IMR-90 (cell line): ENCODE measurements around the gene WDR43. TPM values are rescaled to one million over a fixed set of nuclear protein-coding genes. Genes with fewer than 3 reads are reported as not detected.

Source experiments
- ATAC-seq: fragments of 200-7000 bp; cut with Tn5 transposase; 2 replicates; pipeline ENCODE4 v1.9.1; 2020; ENCODE audit warnings: low read depth, mild to moderate bottlenecking, moderate library complexity
- BruUV-seq: library from RNA; stranded (reverse); fragments of 400-500 nt; replicated peaks from 2 replicates; lab custom pipeline; 2021; lab: Mats Ljungman, UMichigan
- CTCF ChIA-PET: fragments of 300-600 bp; formaldehyde crosslinking; extraction: SDS; loops from one replicate; lab custom pipeline; 2021; ENCODE audit warnings: antibody characterized with exemption; lab: Yijun Ruan, JAX
- POLR2A ChIA-PET: fragments of 300-600 bp; sonication (Branson Sonifier 250); formaldehyde crosslinking; loops from one replicate; lab custom pipeline; 2022; ENCODE audit warnings: antibody characterized with exemption; ENCODE audit not compliant: unreplicated experiment; lab: Charles Lee
- DNase-seq: peaks from one replicate; pipeline ENCODE4 v3.0.0; 2013
- H2AFZ ChIP-seq: replicated peaks from 2 replicates; pipeline ENCODE3; 2013; ENCODE audit warnings: low read length, mild to moderate bottlenecking; ENCODE audit not compliant: poor library complexity
- H2AK5ac ChIP-seq: 2 replicates; pipeline ENCODE4 v1.6.1; 2013; ENCODE audit warnings: low read depth, low read length, inconsistent platforms
- H2AK9ac ChIP-seq: replicated peaks from 2 replicates; pipeline ENCODE3; 2013; ENCODE audit warnings: mild to moderate bottlenecking, low read depth, low read length, moderate library complexity; ENCODE audit not compliant: poor library complexity
- H2BK120ac ChIP-seq: 2 replicates; pipeline ENCODE4 v1.6.1; 2013; ENCODE audit warnings: low read depth, low read length, inconsistent platforms
- H2BK15ac ChIP-seq: 3 replicates; pipeline ENCODE4 v1.6.1; 2013; ENCODE audit warnings: low read depth, low read length, inconsistent platforms
- H2BK20ac ChIP-seq: 2 replicates; pipeline ENCODE4 v1.6.1; 2013; ENCODE audit warnings: low read depth, mild to moderate bottlenecking, inconsistent platforms, low read length, moderate library complexity
- H2BK5ac ChIP-seq: 2 replicates; pipeline ENCODE4 v1.6.1; 2013; ENCODE audit warnings: mild to moderate bottlenecking, low read depth, low read length, inconsistent platforms; ENCODE audit not compliant: poor library complexity, severe bottlenecking
- H3K14ac ChIP-seq: replicated peaks from 2 replicates; pipeline ENCODE4 v1.6.1; 2013; ENCODE audit warnings: low read depth, low read length, inconsistent platforms
- H3K18ac ChIP-seq: 2 replicates; pipeline ENCODE4 v1.6.1; 2013; ENCODE audit warnings: low read depth, low read length, control low read depth
- H3K23ac ChIP-seq: 2 replicates; pipeline ENCODE4 v1.6.1; 2013; ENCODE audit warnings: low read depth, low read length, inconsistent platforms
- H3K27ac ChIP-seq: 2 replicates; pipeline ENCODE4 v1.5.1; 2013; ENCODE audit warnings: mild to moderate bottlenecking, control low read depth, low read length; ENCODE audit not compliant: insufficient read depth
- H3K27me3 ChIP-seq: 2 replicates; pipeline ENCODE4 v1.6.1; 2013; ENCODE audit warnings: low read length; ENCODE audit not compliant: control insufficient read depth, insufficient read depth
- H3K36me3 ChIP-seq: 2 replicates; pipeline ENCODE4 v1.6.1; 2013; ENCODE audit warnings: low read length, mixed read lengths; ENCODE audit not compliant: control insufficient read depth, insufficient read depth
- H3K4ac ChIP-seq: 2 replicates; pipeline ENCODE4 v1.6.1; 2013; ENCODE audit warnings: low read depth, low read length, inconsistent platforms
- H3K4me1 ChIP-seq: 2 replicates; pipeline ENCODE4 v1.6.1; 2013; ENCODE audit warnings: low read length, mixed read lengths; ENCODE audit not compliant: control insufficient read depth, insufficient read depth
- H3K4me2 ChIP-seq: 2 replicates; pipeline ENCODE4 v1.6.1; 2013; ENCODE audit warnings: low read depth, mild to moderate bottlenecking, control low read depth, low read length, moderate library complexity
- H3K4me3 ChIP-seq: 2 replicates; pipeline ENCODE4 v1.5.1; 2013; ENCODE audit warnings: low read depth, mild to moderate bottlenecking, control low read depth, low read length, moderate library complexity; ENCODE audit not compliant: insufficient read depth
- H3K56ac ChIP-seq: 2 replicates; pipeline ENCODE4 v1.6.1; 2013; ENCODE audit warnings: low read length, inconsistent platforms; ENCODE audit not compliant: insufficient read depth; ENCODE audit errors: extremely low read depth
- H3K79me1 ChIP-seq, 2 experiments: 2 replicates each; pipeline ENCODE4 v1.6.1; 2013; ENCODE audit warnings: low read length in 2 of 2, inconsistent platforms in 1 of 2, low read depth in 1 of 2
- H3K9ac ChIP-seq: 2 replicates; pipeline ENCODE4 v1.6.1; 2013; ENCODE audit warnings: low read depth, low read length, control low read depth
- H3K9me1 ChIP-seq: 2 replicates; pipeline ENCODE4 v1.6.1; 2013; ENCODE audit warnings: low read length, inconsistent platforms; ENCODE audit not compliant: insufficient read depth
- H3K9me3 ChIP-seq: 2 replicates; pipeline ENCODE4 v1.6.1; 2013; ENCODE audit warnings: low read length; ENCODE audit not compliant: control insufficient read depth, insufficient read depth
- H4K20me1 ChIP-seq: 2 replicates; pipeline ENCODE4 v1.6.1; 2013; ENCODE audit warnings: low read length, inconsistent platforms; ENCODE audit not compliant: insufficient read depth
- H4K5ac ChIP-seq: 2 replicates; pipeline ENCODE4 v1.6.1; 2013; ENCODE audit warnings: mild to moderate bottlenecking, low read depth, low read length, control low read depth
- H4K8ac ChIP-seq, 2 experiments: 2 replicates each; pipeline ENCODE4 v1.6.1; 2013; ENCODE audit warnings: low read depth in 2 of 2, low read length in 2 of 2, control low read depth in 1 of 2, inconsistent platforms in 1 of 2
- H4K91ac ChIP-seq: 2 replicates; pipeline ENCODE4 v1.6.1; 2013; ENCODE audit warnings: low read depth, low read length, inconsistent platforms; ENCODE audit not compliant: insufficient read depth
- BHLHE40 ChIP-seq: fragments of 150-350 bp; IDR thresholded peaks from 2 replicates; pipeline ENCODE4 v1.6.1; 2016; ENCODE audit warnings: mild to moderate bottlenecking, low read depth, low read length
- CHD1 ChIP-seq: IDR thresholded peaks from 2 replicates; pipeline ENCODE4 v1.6.1; 2012; ENCODE audit warnings: low read depth, low read length, improper control_type of control experiment
- FOS ChIP-seq: fragments of 150-350 bp; IDR thresholded peaks from 2 replicates; pipeline ENCODE4 v1.6.1; 2016; ENCODE audit warnings: low read depth, low read length
- MAFK ChIP-seq: IDR thresholded peaks from 2 replicates; pipeline ENCODE4 v1.6.1; 2012; ENCODE audit warnings: low read depth, low read length, improper control_type of control experiment
- MAZ ChIP-seq: IDR thresholded peaks from 2 replicates; pipeline ENCODE4 v1.6.1; 2012; ENCODE audit warnings: low read depth, mild to moderate bottlenecking, low read length, improper control_type of control experiment, moderate library complexity, borderline replicate concordance
- NFE2L2 ChIP-seq: fragments of 150-350 bp; IDR thresholded peaks from 2 replicates; pipeline ENCODE4 v1.6.1; 2016; ENCODE audit warnings: low read depth, mild to moderate bottlenecking, low read length
- POLR2A ChIP-seq: IDR thresholded peaks from 2 replicates; pipeline ENCODE4 v1.6.1; 2012; ENCODE audit warnings: mild to moderate bottlenecking, low read depth, low read length
- RFX5 ChIP-seq: IDR thresholded peaks from 2 replicates; pipeline ENCODE4 v1.8.0; 2012; ENCODE audit warnings: low read depth, mild to moderate bottlenecking, low read length, moderate library complexity
- WGBS, 2 experiments: methylation state at CpG; one replicate each; pipeline versions ENCODE4 v1.1.5 to v1.1.7; 2013; ENCODE audit warnings: missing lambda C conversion rate in 2 of 2; ENCODE audit not compliant: insufficient read length in 1 of 2; ENCODE audit errors: extremely low coverage in 2 of 2; 5-methylcytosine and 5-hydroxymethylcytosine counted together
- dilution Hi-C: fragments of 300-500 bp; cut with HindIII; formaldehyde crosslinking; loops from one replicate; pipeline ENCODE4 v1.14.3; 2018; ENCODE audit warnings: low sequenced_read_pairs; ENCODE audit not compliant: unreplicated experiment
- in situ Hi-C: fragments of 300-500 bp; cut with MboI; formaldehyde crosslinking; loops from 3 replicates; pipeline ENCODE4 v1.14.3; 2019; ENCODE audit warnings: low sequenced_read_pairs, inconsistent platforms, mixed read lengths
- intact Hi-C: fragments of 100-400 bp; cut with micrococcal nuclease; formaldehyde crosslinking; loops from 2 replicates; pipeline ENCODE4 v1.10.0; 2022
- polyA plus RNA-seq, 3 experiments: library from polyadenylated mRNA; depleted of rRNA; stranded (reverse); fragments of >200 nt; gene quantifications; 2 replicates each; pipeline ENCODE4 v1.2.3, GENCODE V29; 2012; ENCODE audit warnings: low replicate concordance in 1 of 3
- total RNA-seq: library from RNA; depleted of rRNA; stranded (reverse); fragments of >200 nt; gene quantifications from 2 replicates; pipeline ENCODE4 v1.2.3, GENCODE V29; 2012

The WDR43 gene
- total and polyA plus RNA-seq, 2 of the 4 experiments (the other 2 are of a cell fraction): 40.3 to 300 TPM

DNA sequence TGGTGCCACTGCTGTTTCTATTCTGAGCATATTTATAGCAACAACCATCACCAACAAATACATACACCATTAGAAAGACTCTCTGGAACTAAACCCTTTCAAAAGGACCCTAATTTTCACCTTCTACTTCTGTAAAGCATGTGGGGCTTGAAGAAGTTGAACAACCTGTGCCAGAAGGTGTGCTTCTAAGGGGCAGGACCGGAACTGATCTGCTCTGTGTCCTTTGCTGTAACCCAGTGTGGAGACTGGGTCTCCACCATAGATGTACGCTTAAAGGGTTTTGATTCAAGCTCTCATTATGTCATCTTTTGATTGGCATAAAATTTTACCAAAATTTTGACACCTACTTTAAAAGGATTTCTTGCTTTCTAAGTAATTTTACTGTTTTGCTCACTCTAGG is 40.3 kb downstream of the WDR43 start:
- Histone ChIP-seq H2AK5ac (no peak overlapping the region), H2AFZ (no peak overlapping the region), H3K18ac (no peak overlapping the region), H3K4ac (no peak overlapping the region), H2BK120ac (no peak overlapping the region), H3K27me3 (no peaks in the 10 kb centered on the region), H2BK5ac (no peak overlapping the region), H3K36me3 (peaks cover 21% of the 10 kb centered on the region), H3K14ac (no peak overlapping the region), H3K23ac (no peak overlapping the region), H4K20me1 (no peaks in the 10 kb centered on the region), H3K9me3 (no peaks in the 10 kb centered on the region), H2BK15ac (no peak overlapping the region), H3K56ac (no peak overlapping the region), H3K9me1 (no peaks in the 10 kb centered on the region), H3K79me1 (peaks cover 27 to 33% of the 10 kb centered on the region in 2 experiments), H3K4me3 (no peak overlapping the region), H4K8ac (no peak overlapping the region), H4K91ac (no peak overlapping the region), H4K5ac (no peak overlapping the region), H3K27ac (no peak overlapping the region), H2BK20ac (no peak overlapping the region), H3K9ac (no peak overlapping the region), H3K4me2 (no peak overlapping the region), H3K4me1 (peaks cover 2% of the 10 kb centered on the region; the same call in 1 of the 2 replicates), H2AK9ac (no peak overlapping the region)
- intact Hi-C loops: no loop called here
- WGBS, 2 experiments: no CpG with 5 or more reads among the region's 2 CpGs
- dilution Hi-C loops: no loop called here
- ATAC-seq (no peak), DNase-seq (no peak)
- in situ Hi-C loops: no loop called here
- POLR2A ChIA-PET: no interaction called here
- TF ChIP-seq NFE2L2 (no peak), POLR2A (no peak), FOS (no peak), BHLHE40 (no peak), MAZ (no peak), RFX5 (no peak), MAFK (no peak), CHD1 (no peak)
- BruUV-seq: no TSS peak
- CTCF ChIA-PET: no interaction called here
